H1 (cell line): ENCODE data around the gene ZMIZ1. TPM values are rescaled to one million over a fixed set of nuclear protein-coding genes. Genes with fewer than 3 reads are reported as not detected.

Source experiments
- CTCF ChIA-PET: fragments of 300-600 bp; sonication (Branson Sonifier 250); formaldehyde crosslinking; loops from one replicate; lab custom pipeline; 2021; ENCODE audit not compliant: partially characterized antibody; lab: Charles Lee
- POLR2A ChIA-PET: fragments of 300-600 bp; sonication (Branson Sonifier 250); formaldehyde crosslinking; loops from one replicate; lab custom pipeline; 2021; ENCODE audit warnings: inconsistent platforms; ENCODE audit not compliant: partially characterized antibody; lab: Charles Lee
- DNase-seq, 2 experiments: peaks; one replicate each; pipeline versions ENCODE4 v3.0.0 to v3.0.0-alpha.2; 2010 to 2022; ENCODE audit warnings: low spot score in 2 of 2, low read depth in 1 of 2, mixed read lengths in 1 of 2
- FAIRE-seq: peaks from 2 replicates; lab custom pipeline; 2011; peaks lifted over from hg19 to GRCh38; lab: Jason Lieb, UNC
- H2AFZ ChIP-seq: 2 replicates; pipeline ENCODE4 v1.8.1; 2012; ENCODE audit warnings: low read length, inconsistent platforms
- H2AK5ac ChIP-seq: 2 replicates; pipeline ENCODE4 v1.6.1; 2013; ENCODE audit warnings: low read depth, low read length
- H2BK120ac ChIP-seq: replicated peaks from 2 replicates; pipeline ENCODE3; 2013; ENCODE audit warnings: low read depth, low read length, inconsistent platforms
- H2BK12ac ChIP-seq: 2 replicates; pipeline ENCODE4 v1.6.1; 2013; ENCODE audit warnings: low read depth, low read length
- H2BK15ac ChIP-seq: 2 replicates; pipeline ENCODE4 v1.6.1; 2013; ENCODE audit warnings: low read length
- H2BK20ac ChIP-seq: 2 replicates; pipeline ENCODE4 v1.6.1; 2013; ENCODE audit warnings: low read length
- H2BK5ac ChIP-seq: 2 replicates; pipeline ENCODE4 v1.6.1; 2013; ENCODE audit warnings: low read depth, low read length
- H3K14ac ChIP-seq: 2 replicates; pipeline ENCODE4 v1.6.1; 2013; ENCODE audit warnings: inconsistent platforms; ENCODE audit not compliant: insufficient read length
- H3K18ac ChIP-seq: 2 replicates; pipeline ENCODE4 v1.6.1; 2013; ENCODE audit warnings: low read length; ENCODE audit errors: extremely low read depth
- H3K23ac ChIP-seq: 2 replicates; pipeline ENCODE4 v1.6.1; 2013; ENCODE audit warnings: inconsistent platforms; ENCODE audit not compliant: insufficient read length
- H3K23me2 ChIP-seq: 2 replicates; pipeline ENCODE4 v1.6.1; 2013; ENCODE audit warnings: low read depth, low read length
- H3K27ac ChIP-seq: 2 replicates; pipeline ENCODE4 v1.6.1; 2011; ENCODE audit warnings: low read depth, low read length, inconsistent platforms
- H3K27me3 ChIP-seq, 4 experiments: replicated peaks in 1 of 4; 1 replicate in 1 of 4; 2 replicates in 3 of 4; pipeline versions ENCODE4 v1.6.1 to v1.8.1; 2011 to 2013; ENCODE audit warnings: low read length in 3 of 4, mild to moderate bottlenecking in 3 of 4, inconsistent platforms in 2 of 4, mixed read lengths in 2 of 4, moderate library complexity in 1 of 4; ENCODE audit not compliant: control insufficient read depth in 3 of 4, insufficient read depth in 3 of 4; ENCODE audit errors: extremely low read depth in 1 of 4
- H3K36me3 ChIP-seq, 4 experiments: 2 replicates each; pipeline versions ENCODE4 v1.6.1 to v1.8.1; 2011 to 2013; ENCODE audit warnings: mild to moderate bottlenecking in 4 of 4, low read length in 3 of 4, moderate library complexity in 2 of 4, control low read depth in 1 of 4, inconsistent platforms in 1 of 4; ENCODE audit not compliant: insufficient read depth in 4 of 4, control insufficient read depth in 2 of 4
- H3K4ac ChIP-seq: replicated peaks from 2 replicates; pipeline ENCODE3; 2013; ENCODE audit warnings: low read length, low read depth, mixed read lengths, inconsistent platforms; ENCODE audit not compliant: insufficient read length
- H3K4me1 ChIP-seq, 4 experiments: replicated peaks in 1 of 4; 1 replicate in 1 of 4; 2 replicates in 3 of 4; pipeline versions ENCODE4 v1.6.1 to v1.8.1; 2011 to 2013; ENCODE audit warnings: low read length in 3 of 4, inconsistent platforms in 2 of 4, mixed read lengths in 1 of 4; ENCODE audit not compliant: insufficient read depth in 4 of 4, control insufficient read depth in 3 of 4
- H3K4me2 ChIP-seq, 2 experiments: 2 replicates each; pipeline versions ENCODE4 v1.6.1 to v1.8.1; 2011 to 2013; ENCODE audit warnings: low read depth in 2 of 2, low read length in 2 of 2, control low read depth in 1 of 2, inconsistent platforms in 1 of 2, mild to moderate bottlenecking in 1 of 2; ENCODE audit not compliant: insufficient read depth in 1 of 2
- H3K4me3 ChIP-seq, 4 experiments: fragments of 200-600, 300-600 bp in 1 of 4; sonication (generic), shearing (Covaris generic), sonication (Bioruptor Twin) in 1 of 4; 2 replicates each; pipeline versions ENCODE4 v1.5.1 to v1.8.1; 2011 to 2016; ENCODE audit warnings: low read length in 4 of 4, low read depth in 3 of 4, control low read depth in 2 of 4, inconsistent platforms in 2 of 4, mild to moderate bottlenecking in 2 of 4, mixed read lengths in 1 of 4, moderate library complexity in 1 of 4; ENCODE audit not compliant: insufficient read depth in 2 of 4; ENCODE audit errors: extremely low read depth in 1 of 4
- H3K56ac ChIP-seq: replicated peaks from 2 replicates; pipeline ENCODE3; 2013; ENCODE audit warnings: low read depth, mild to moderate bottlenecking, mixed read lengths, low read length, inconsistent platforms; ENCODE audit not compliant: insufficient read length
- H3K79me1 ChIP-seq: 2 replicates; pipeline ENCODE4 v1.6.1; 2013; ENCODE audit warnings: low read depth, low read length, control low read depth
- H3K79me2 ChIP-seq, 2 experiments: 2 replicates each; pipeline versions ENCODE4 v1.6.1 to v1.8.1; 2012 to 2013; ENCODE audit warnings: low read length in 2 of 2, mild to moderate bottlenecking in 2 of 2, inconsistent platforms in 1 of 2; ENCODE audit not compliant: insufficient read depth in 2 of 2, control insufficient read depth in 1 of 2
- H3K9ac ChIP-seq, 4 experiments: replicated peaks in 1 of 4; 1 replicate in 1 of 4; 2 replicates in 3 of 4; pipeline versions ENCODE4 v1.6.1 to v1.8.1; 2011 to 2013; ENCODE audit warnings: low read depth in 3 of 4, low read length in 3 of 4, control low read depth in 2 of 4, mild to moderate bottlenecking in 2 of 4, moderate library complexity in 2 of 4, inconsistent platforms in 1 of 4; ENCODE audit errors: extremely low read depth in 1 of 4
- H3K9me3 ChIP-seq, 2 experiments: 2 replicates each; pipeline versions ENCODE4 v1.6.1 to v1.8.1; 2012 to 2013; ENCODE audit warnings: mild to moderate bottlenecking in 2 of 2, moderate library complexity in 2 of 2, control low read depth in 1 of 2, inconsistent platforms in 1 of 2, low read depth in 1 of 2, low read length in 1 of 2, mixed read lengths in 1 of 2; ENCODE audit not compliant: insufficient read depth in 2 of 2
- H4K20me1 ChIP-seq, 2 experiments: replicated peaks in 1 of 2; 2 replicates each; pipeline versions ENCODE3 to v1.8.1; 2011 to 2013; ENCODE audit warnings: inconsistent platforms in 2 of 2, low read length in 2 of 2, mild to moderate bottlenecking in 1 of 2; ENCODE audit not compliant: insufficient read depth in 2 of 2, control insufficient read depth in 1 of 2
- H4K5ac ChIP-seq: 2 replicates; pipeline ENCODE4 v1.6.1; 2013; ENCODE audit warnings: low read length, low read depth, mixed read lengths, inconsistent platforms; ENCODE audit not compliant: insufficient read length
- H4K8ac ChIP-seq: 2 replicates; pipeline ENCODE4 v1.8.0; 2013; ENCODE audit warnings: mild to moderate bottlenecking, moderate library complexity, low read length, inconsistent platforms; ENCODE audit not compliant: insufficient read depth; ENCODE audit errors: extremely low read depth
- H4K91ac ChIP-seq: replicated peaks from 2 replicates; pipeline ENCODE3; 2013; ENCODE audit warnings: low read length, mixed read lengths, inconsistent platforms; ENCODE audit not compliant: insufficient read length
- ASH2L ChIP-seq: fragments of 200-600, 300-600 bp; sonication (generic); IDR thresholded peaks from one replicate; pipeline ENCODE4 v1.7.1; 2017; ENCODE audit warnings: low read length
- BCL11A ChIP-seq, 2 experiments: IDR thresholded peaks; one replicate each; pipeline ENCODE4 v1.6.1; 2011; ENCODE audit warnings: low read depth in 2 of 2, low read length in 2 of 2, mild to moderate bottlenecking in 2 of 2
- CHD1 ChIP-seq: IDR thresholded peaks from 2 replicates; pipeline ENCODE4 v1.6.1; 2012; ENCODE audit warnings: low read depth, low read length, improper control_type of control experiment
- CHD2 ChIP-seq: IDR thresholded peaks from 2 replicates; pipeline ENCODE4 v1.6.1; 2012; ENCODE audit warnings: low read length, improper control_type of control experiment
- GABPA ChIP-seq: IDR thresholded peaks from 2 replicates; pipeline ENCODE4 v1.6.1; 2011; ENCODE audit warnings: mild to moderate bottlenecking, low read length, moderate library complexity, borderline replicate concordance; ENCODE audit not compliant: insufficient read depth
- JUN ChIP-seq: IDR thresholded peaks from 2 replicates; pipeline ENCODE4 v1.6.1; 2011; ENCODE audit warnings: low read depth, mild to moderate bottlenecking, improper control_type of control experiment, low read length
- KDM5A ChIP-seq: fragments of 200-600 bp; IDR thresholded peaks from 2 replicates; pipeline ENCODE4 v1.7.1; 2012; ENCODE audit warnings: mild to moderate bottlenecking, low read length, inconsistent platforms, mixed read lengths
- NANOG ChIP-seq: IDR thresholded peaks from 2 replicates; pipeline ENCODE4 v1.6.1; 2011; ENCODE audit warnings: low read length, low read depth, mild to moderate bottlenecking, inconsistent platforms; ENCODE audit not compliant: insufficient read depth, poor library complexity, severe bottlenecking
- NRF1 ChIP-seq: IDR thresholded peaks from 2 replicates; pipeline ENCODE4 v1.6.1; 2011; ENCODE audit warnings: mild to moderate bottlenecking, low read depth, low read length, improper control_type of control experiment
- RNF2 ChIP-seq: fragments of 200-900, 300-1000 bp; sonication (generic); IDR thresholded peaks from 2 replicates; pipeline ENCODE4 v1.7.1; 2016; ENCODE audit warnings: borderline replicate concordance, low read depth, mild to moderate bottlenecking, antibody characterized with exemption, low read length; ENCODE audit not compliant: poor library complexity, severe bottlenecking; ENCODE audit errors: missing control alignments
- SP2 ChIP-seq: IDR thresholded peaks from 2 replicates; pipeline ENCODE4 v1.6.1; 2012; ENCODE audit warnings: mild to moderate bottlenecking, low read length, inconsistent platforms
- TEAD4 ChIP-seq: IDR thresholded peaks from 2 replicates; pipeline ENCODE4 v1.6.1; 2012; ENCODE audit warnings: low read depth, low read length, inconsistent platforms, mixed read lengths
- WGBS, 2 experiments: shearing (Covaris generic) in 1 of 2; methylation state at CpG; one replicate each; pipeline versions ENCODE4 v1.1.6 to v1.1.7; 2013 to 2015; ENCODE audit warnings: low lambda C conversion rate in 2 of 2, mixed read lengths in 2 of 2, inconsistent platforms in 1 of 2, low coverage in 1 of 2, missing lambda C conversion rate in 1 of 2; ENCODE audit not compliant: insufficient replicate concordance in 2 of 2, insufficient coverage in 1 of 2, insufficient read length in 1 of 2; ENCODE audit errors: extremely low coverage in 1 of 2, missing lambda C conversion rate in 1 of 2; 5-methylcytosine and 5-hydroxymethylcytosine counted together
- polyA plus RNA-seq, 7 experiments: library from polyadenylated mRNA; depleted of rRNA in 3 of 7; stranded (reverse) in 5 of 7; unstranded in 2 of 7; fragments of >200 nt in 5 of 7; fragments of 200-250 nt in 2 of 7; gene quantifications; 1 replicate in 5 of 7; 2 replicates in 1 of 7; 4 replicates in 1 of 7; pipeline versions ENCODE4 v1.2.1 to v1.2.3, GENCODE V29; 2011 to 2013; ENCODE audit warnings: missing spikeins in 2 of 7, mixed read lengths in 2 of 7
- total RNA-seq: library from RNA; stranded (reverse); fragmentation: NEBNext Ultra II Directional; extraction: Animal tissue kit (Norgen Biotek cat#: 25700); gene quantifications from 2 replicates; pipeline ENCODE4 v1.2.1, GENCODE V29; 2021

Gene ZMIZ1
- total and polyA plus RNA-seq, 2 of the 8 experiments (the other 6 are each of a cell fraction or from before 2014, with no cell fraction given) = 8.1 to 28.0 TPM

- no peak overlapping the region; a peak in 1 of 4 replicates for H3K4me2 ChIP-seq
- no peak overlapping the region; the same call in 1 of the 2 replicates for H3K27ac ChIP-seq
- H3K23ac ChIP-seq = no peak overlapping the region
- H2BK15ac ChIP-seq = no peak overlapping the region
- H3K14ac ChIP-seq = no peak overlapping the region
- H3K79me2 ChIP-seq = peaks cover 14 to 99% of the 10 kb centered on the region in 2 experiments
- H4K91ac ChIP-seq = no peak overlapping the region
- no peak overlapping the region for H3K18ac ChIP-seq
- no peaks in the 10 kb centered on the region for H3K23me2 ChIP-seq
- peaks cover 10 to 23% (median 16%) of the 10 kb centered on the region in 4 experiments for H3K4me1 ChIP-seq
- H3K4me3 ChIP-seq = no peak overlapping the region
- H3K4ac ChIP-seq = no peak overlapping the region
- H3K9me3 ChIP-seq = no peaks in the 10 kb centered on the region
- no peak for FAIRE-seq
- H4K20me1 ChIP-seq = peaks cover 33 to 63% of the 10 kb centered on the region in 2 experiments
- H3K79me1 ChIP-seq = peaks cover 49% of the 10 kb centered on the region
- H4K8ac ChIP-seq = no peak overlapping the region; the same call in 1 of the 2 replicates
- no peak overlapping the region for H2BK20ac ChIP-seq
- H2BK120ac ChIP-seq = no peak overlapping the region
- 84% methylated on average over 11 of the region's 15 CpGs; no CpG with 5 or more reads in 1 of the 2 experiments for WGBS, 2 experiments
- CTCF ChIA-PET = interaction anchor here (0.7 to 3.7 kb wide), 7 partner anchors 10 to 306 kb away, joined by 3 to 11 read pairs (median 3); no protein-coding TSS in a partner anchor
- no peak overlapping the region for H2BK12ac ChIP-seq
- H2AFZ ChIP-seq = no peak overlapping the region
- H3K27me3 ChIP-seq = no peaks in the 10 kb centered on the region
- no peak overlapping the region for H3K56ac ChIP-seq
- H2BK5ac ChIP-seq = no peak overlapping the region
- H3K9ac ChIP-seq = no peak overlapping the region
- DNase-seq = no peak
- no peak overlapping the region for H2AK5ac ChIP-seq
- H4K5ac ChIP-seq = no peak overlapping the region
- POLR2A ChIA-PET = interaction anchor here (1.1 kb wide), 1 partner anchor 35 kb away, joined by 3 read pairs; no protein-coding TSS in a partner anchor
- no peaks in the 10 kb centered on the region for H3K36me3 ChIP-seq
- TF ChIP-seq GABPA = no peak
- TF ChIP-seq NRF1 = no peak
- no peak for TF ChIP-seq KDM5A
- no peak for TF ChIP-seq CHD2
- TF ChIP-seq SP2 = no peak
- TF ChIP-seq RNF2 = no peak
- no peak for TF ChIP-seq JUN
- no peak for TF ChIP-seq NANOG
- TF ChIP-seq TEAD4 = no peak
- no peak for TF ChIP-seq BCL11A (IDR thresholded peaks at IDR 0.05; ENCODE audit: low read depth in 2 of 2, low read length in 2 of 2)
- no peak for TF ChIP-seq ASH2L
- TF ChIP-seq CHD1 = no peak
Measured at GRCh38 chr10:79079490-79080355, 11.0 kb downstream of the ZMIZ1 start.
